ENCODE results near the gene HTR3B.

DNA sequence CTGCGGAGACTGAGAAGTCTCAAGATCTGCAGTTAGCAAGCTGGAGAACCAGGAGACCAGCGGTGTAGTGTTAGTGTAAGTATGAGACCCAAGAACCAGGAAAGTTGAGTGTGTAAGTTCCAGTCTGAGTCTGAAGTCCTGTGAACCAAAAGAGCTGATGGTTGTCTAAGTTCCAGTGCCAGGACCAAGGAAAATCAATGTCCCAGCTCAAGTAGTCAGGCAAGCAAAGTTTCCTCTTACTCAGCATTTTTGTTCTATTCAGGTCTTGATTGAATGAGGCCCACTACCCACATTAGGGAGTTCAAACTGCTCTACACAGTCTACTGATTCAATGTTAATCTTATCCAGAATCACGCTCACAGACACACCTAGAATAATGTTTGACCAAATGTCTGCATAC lies 40.2 kb upstream of the HTR3B start:
- no peak for TF ChIP-seq EZH2phosphoT487 (IDR thresholded peaks at IDR 0.05; ENCODE audit: borderline replicate concordance)
- TF ChIP-seq, protein P1, sequence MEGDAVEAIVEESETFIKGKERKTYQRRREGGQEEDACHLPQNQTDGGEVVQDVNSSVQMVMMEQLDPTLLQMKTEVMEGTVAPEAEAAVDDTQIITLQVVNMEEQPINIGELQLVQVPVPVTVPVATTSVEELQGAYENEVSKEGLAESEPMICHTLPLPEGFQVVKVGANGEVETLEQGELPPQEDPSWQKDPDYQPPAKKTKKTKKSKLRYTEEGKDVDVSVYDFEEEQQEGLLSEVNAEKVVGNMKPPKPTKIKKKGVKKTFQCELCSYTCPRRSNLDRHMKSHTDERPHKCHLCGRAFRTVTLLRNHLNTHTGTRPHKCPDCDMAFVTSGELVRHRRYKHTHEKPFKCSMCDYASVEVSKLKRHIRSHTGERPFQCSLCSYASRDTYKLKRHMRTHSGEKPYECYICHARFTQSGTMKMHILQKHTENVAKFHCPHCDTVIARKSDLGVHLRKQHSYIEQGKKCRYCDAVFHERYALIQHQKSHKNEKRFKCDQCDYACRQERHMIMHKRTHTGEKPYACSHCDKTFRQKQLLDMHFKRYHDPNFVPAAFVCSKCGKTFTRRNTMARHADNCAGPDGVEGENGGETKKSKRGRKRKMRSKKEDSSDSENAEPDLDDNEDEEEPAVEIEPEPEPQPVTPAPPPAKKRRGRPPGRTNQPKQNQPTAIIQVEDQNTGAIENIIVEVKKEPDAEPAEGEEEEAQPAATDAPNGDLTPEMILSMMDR (conservative IDR thresholded peaks at IDR 0.05; ENCODE audit: low read length): no peak
